IPS-15b (cell line): ENCODE results near the gene ZNF493.

Experiments
- H3K27me3 ChIP-seq: one replicate; pipeline ENCODE4 v1.6.1; 2013; ENCODE audit warnings: low read length; ENCODE audit not compliant: control insufficient read depth, insufficient read depth
- H3K36me3 ChIP-seq: one replicate; pipeline ENCODE4 v1.6.1; 2013; ENCODE audit warnings: low read length; ENCODE audit not compliant: control insufficient read depth, insufficient read depth
- H3K4me1 ChIP-seq: one replicate; pipeline ENCODE4 v1.6.1; 2013; ENCODE audit warnings: mild to moderate bottlenecking, low read length; ENCODE audit not compliant: control insufficient read depth, insufficient read depth
- H3K4me3 ChIP-seq: one replicate; pipeline ENCODE4 v1.5.1; 2013; ENCODE audit warnings: low read depth, low read length
- H3K9ac ChIP-seq: one replicate; pipeline ENCODE4 v1.6.1; 2013; ENCODE audit warnings: low read depth, mild to moderate bottlenecking, low read length
- H3K9me3 ChIP-seq: one replicate; pipeline ENCODE4 v1.6.1; 2013; ENCODE audit warnings: mild to moderate bottlenecking, low read length; ENCODE audit not compliant: control insufficient read depth, insufficient read depth

The ZNF493 gene

GRCh38 chr19:21423057-21424041 lies 26.4 kb downstream of the ZNF493 start:
- Histone ChIP-seq H3K4me3 (no peak overlapping the region), H3K36me3 (no peaks in the 10 kb centered on the region), H3K27me3 (no peaks in the 10 kb centered on the region), H3K9ac (no peak overlapping the region), H3K4me1 (no peaks in the 10 kb centered on the region), H3K9me3 (peaks cover 30% of the 10 kb centered on the region)

DNA sequence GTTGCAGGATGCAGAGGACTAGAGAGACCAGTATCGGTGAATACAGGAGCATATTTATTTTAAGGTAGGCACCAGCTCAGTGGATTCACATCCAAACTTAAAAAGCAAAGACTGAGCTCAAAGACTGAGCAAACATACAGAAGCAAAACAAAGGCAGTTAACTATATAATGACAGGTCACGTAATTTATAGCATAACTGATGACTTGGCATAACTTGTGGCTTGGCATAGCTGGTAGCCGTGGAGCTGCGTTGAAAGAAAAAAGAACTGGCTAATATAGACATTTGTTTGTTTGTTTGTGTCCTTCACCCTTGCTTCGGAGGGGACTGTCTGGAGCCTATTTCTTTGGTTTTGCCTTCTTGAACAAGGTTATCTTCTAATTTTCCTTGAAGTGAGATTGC lies 33.7 kb downstream of the ZNF493 start:
- H3K27me3 ChIP-seq = no peaks in the 10 kb centered on the region
- H3K36me3 ChIP-seq = no peaks in the 10 kb centered on the region
- peaks cover 5% of the 10 kb centered on the region for H3K9me3 ChIP-seq
- no peak overlapping the region for H3K4me3 ChIP-seq
- no peak overlapping the region for H3K9ac ChIP-seq
- no peaks in the 10 kb centered on the region for H3K4me1 ChIP-seq

DNA sequence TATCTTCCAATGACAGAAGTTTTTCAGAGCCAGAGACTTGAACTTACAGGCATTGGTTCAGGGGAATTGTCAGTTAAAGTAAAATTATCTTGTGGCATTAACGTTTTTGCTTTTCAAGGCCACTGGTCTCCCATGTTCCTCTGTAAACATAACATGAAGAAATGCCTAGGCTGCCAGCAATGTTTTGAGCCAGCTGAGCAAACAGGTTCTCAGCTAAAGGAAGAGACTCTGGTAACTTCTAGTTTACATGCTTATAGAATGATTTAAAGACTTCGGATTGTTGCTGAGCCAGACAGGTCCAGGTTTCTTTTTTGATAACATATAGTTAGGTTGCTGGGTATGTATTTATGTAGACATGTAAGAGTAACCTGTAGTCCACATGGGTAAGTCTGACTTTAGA lies 35.7 kb downstream of the ZNF493 start:
- Histone ChIP-seq H3K9me3 (peaks cover 8% of the 10 kb centered on the region), H3K4me3 (no peak overlapping the region), H3K9ac (no peak overlapping the region), H3K27me3 (no peaks in the 10 kb centered on the region), H3K36me3 (no peaks in the 10 kb centered on the region), H3K4me1 (no peaks in the 10 kb centered on the region)

GRCh38 chr19:21434516-21434915 lies 37.6 kb downstream of the ZNF493 start:
- Histone ChIP-seq H3K9me3 (peaks cover 4% of the 10 kb centered on the region), H3K4me1 (no peaks in the 10 kb centered on the region), H3K9ac (no peak overlapping the region), H3K4me3 (no peak overlapping the region), H3K36me3 (no peaks in the 10 kb centered on the region), H3K27me3 (no peaks in the 10 kb centered on the region)

DNA sequence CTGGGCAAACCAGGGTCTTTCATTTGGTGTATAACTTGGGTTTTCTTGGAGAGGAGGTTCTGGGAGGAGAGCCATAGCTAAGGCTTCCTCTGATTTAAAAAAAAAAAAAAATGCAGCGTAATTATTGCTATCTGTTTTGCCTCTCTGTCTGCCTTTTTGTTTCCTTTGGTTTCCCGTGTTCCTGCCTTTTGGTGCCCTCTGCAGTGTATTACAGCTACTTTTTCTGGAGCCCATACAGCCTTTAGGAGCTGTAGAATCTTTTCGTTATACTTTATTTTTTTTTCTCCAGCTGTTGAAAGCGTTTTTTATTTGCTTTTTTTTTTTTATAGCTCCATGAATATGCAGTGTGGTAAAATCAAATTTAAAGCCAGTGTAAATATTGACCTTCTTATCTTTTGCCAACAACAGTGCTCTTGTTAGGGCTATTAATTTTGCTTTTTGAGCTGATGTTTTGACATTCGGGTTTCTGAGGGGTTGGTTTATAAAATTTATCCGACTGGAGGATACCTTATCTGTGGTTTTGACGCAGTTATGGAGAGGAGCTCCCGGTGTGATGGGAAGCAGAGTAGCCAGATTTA lies 38.1 kb downstream of the ZNF493 start:
- H3K9ac ChIP-seq = no peak overlapping the region
- H3K4me3 ChIP-seq = no peak overlapping the region
- no peaks in the 10 kb centered on the region for H3K4me1 ChIP-seq
- no peaks in the 10 kb centered on the region for H3K36me3 ChIP-seq
- H3K27me3 ChIP-seq = no peaks in the 10 kb centered on the region
- H3K9me3 ChIP-seq = peaks cover 3% of the 10 kb centered on the region

GRCh38 chr19:21439201-21439751 lies 42.3 kb downstream of the ZNF493 start:
- Histone ChIP-seq H3K4me3 (no peak overlapping the region), H3K36me3 (no peaks in the 10 kb centered on the region)

GRCh38 chr19:21440321-21440720 lies 43.4 kb downstream of the ZNF493 start:
- Histone ChIP-seq H3K9me3 (peaks cover 3% of the 10 kb centered on the region), H3K36me3 (no peaks in the 10 kb centered on the region), H3K9ac (no peak overlapping the region), H3K27me3 (no peaks in the 10 kb centered on the region), H3K4me1 (peaks cover 5% of the 10 kb centered on the region), H3K4me3 (no peak overlapping the region)

More at GRCh38 chr19:21439201-21439751, 42.3 kb downstream of the ZNF493 start:
- no peaks in the 10 kb centered on the region for H3K27me3 ChIP-seq
- no peak overlapping the region for H3K9ac ChIP-seq
- H3K4me1 ChIP-seq = peaks cover 5% of the 10 kb centered on the region
- H3K9me3 ChIP-seq = peaks cover 3% of the 10 kb centered on the region

- peaks cover 16% of the 10 kb centered on the region for H3K36me3 ChIP-seq
- peaks cover 15% of the 10 kb centered on the region for H3K9me3 ChIP-seq
- H3K27me3 ChIP-seq = no peaks in the 10 kb centered on the region
- no peaks in the 10 kb centered on the region for H3K4me1 ChIP-seq
- H3K9ac ChIP-seq = no peak overlapping the region
- H3K4me3 ChIP-seq = no peak overlapping the region
Observed at GRCh38 chr19:21451187-21451586, 54.3 kb downstream of the ZNF493 start.

DNA sequence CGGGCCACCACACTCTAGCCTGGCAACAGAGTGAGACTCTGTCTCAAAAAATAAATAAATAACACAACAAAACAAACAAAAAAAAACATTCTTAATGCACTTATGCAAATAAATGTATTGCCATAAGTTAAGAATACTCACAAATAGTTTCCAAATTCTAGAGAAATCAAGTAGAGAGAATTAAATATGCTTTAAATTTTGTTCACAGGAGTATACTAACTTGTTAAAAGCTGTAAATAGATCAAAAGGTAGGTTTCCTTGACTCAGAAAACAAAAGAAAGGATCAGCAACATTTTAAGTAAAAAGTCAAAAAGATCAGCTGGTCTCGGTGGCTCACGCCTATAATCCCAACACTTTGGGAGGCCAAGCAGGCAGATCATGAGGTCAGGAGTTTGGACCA lies 58.0 kb downstream of the ZNF493 start:
- Histone ChIP-seq H3K27me3 (no peaks in the 10 kb centered on the region), H3K4me3 (no peak overlapping the region), H3K4me1 (no peaks in the 10 kb centered on the region), H3K9ac (no peak overlapping the region), H3K36me3 (peaks cover 10% of the 10 kb centered on the region), H3K9me3 (peaks cover 9% of the 10 kb centered on the region)

- Histone ChIP-seq H3K36me3 (peaks cover 6% of the 10 kb centered on the region), H3K9me3 (peaks cover under 1% of the 10 kb centered on the region), H3K4me3 (no peak overlapping the region), H3K27me3 (no peaks in the 10 kb centered on the region), H3K9ac (no peak overlapping the region), H3K4me1 (peaks cover 2% of the 10 kb centered on the region)
Observed at GRCh38 chr19:21460686-21461085, 63.8 kb downstream of the ZNF493 start.

GRCh38 chr19:21462540-21462939 lies 65.6 kb downstream of the ZNF493 start:
- peaks cover 2% of the 10 kb centered on the region for H3K36me3 ChIP-seq
- no peak overlapping the region for H3K9ac ChIP-seq
- no peaks in the 10 kb centered on the region for H3K9me3 ChIP-seq
- peaks cover 2% of the 10 kb centered on the region for H3K4me1 ChIP-seq
- H3K4me3 ChIP-seq = peak overlapping the region; percentile 88
- no peaks in the 10 kb centered on the region for H3K27me3 ChIP-seq
